Gastrocnemius medialis (tissue), 4 donors: ENCODE results near the gene CTNNBIP1. TPM values are rescaled to one million over a fixed set of nuclear protein-coding genes. Genes with fewer than 3 reads are reported as not detected.

ENCODE experiments used
- ATAC-seq, 2 donors: fragments of 150-250 bp; one replicate each; pipeline ENCODE4 v1.9.1; 2016
- DNase-seq, 2 donors: peaks; one replicate each; pipeline ENCODE4 v3.0.0-alpha.2; 2019
- H3K27ac ChIP-seq, 4 donors: fragments of 200-600 bp; sonication (generic); 1 replicate in 1 of 4; 2 replicates in 3 of 4; pipeline ENCODE4 v1.5.1; 2016 to 2018; ENCODE audit warnings: mild to moderate bottlenecking in 2 of 4, moderate library complexity in 1 of 4
- H3K27me3 ChIP-seq, 3 donors: fragments of 200-600 bp; sonication (generic) in 2 of 3; 1 replicate in 1 of 3; 2 replicates in 2 of 3; pipeline versions ENCODE4 v1.5.1 to v1.6.0; 2016 to 2019; ENCODE audit warnings: mild to moderate bottlenecking in 1 of 3, moderate library complexity in 1 of 3
- H3K36me3 ChIP-seq, 2 donors: fragments of 200-600 bp; sonication (generic) in 1 of 2; one replicate each; pipeline ENCODE4 v1.5.1; 2017 to 2018
- H3K4me1 ChIP-seq, 2 donors: fragments of 200-600 bp; sonication (generic) in 1 of 2; one replicate each; pipeline ENCODE4 v1.5.1; 2016 to 2017; ENCODE audit warnings: mild to moderate bottlenecking in 2 of 2
- H3K4me3 ChIP-seq, 4 donors: fragments of 200-600 bp; sonication (generic) in 3 of 4; 1 replicate in 1 of 4; 2 replicates in 3 of 4; pipeline ENCODE4 v1.5.1; 2016 to 2019; ENCODE audit warnings: mild to moderate bottlenecking in 2 of 4
- H3K9me3 ChIP-seq, 3 donors: fragments of 200-600 bp; sonication (generic) in 2 of 3; 1 replicate in 1 of 3; 2 replicates in 2 of 3; pipeline ENCODE4 v1.5.1; 2016 to 2019
- CTCF ChIP-seq, 5 experiments: fragments of 450-650 bp in 3 of 5; fragments of 200-600 bp in 2 of 5; sonication (generic) in 2 of 5; IDR thresholded peaks in 4 of 5; conservative IDR thresholded peaks in 1 of 5; 1 replicate in 4 of 5; 2 replicates in 1 of 5; pipeline ENCODE4 v1.5.1; 2016 to 2019; ENCODE audit warnings: antibody characterized with exemption in 5 of 5, mild to moderate bottlenecking in 3 of 5, moderate library complexity in 3 of 5
- POLR2A ChIP-seq, 2 donors: fragments of 450-650 bp; IDR thresholded peaks; one replicate each; pipeline ENCODE4 v1.6.1; 2017; ENCODE audit warnings: antibody characterized with exemption in 2 of 2, mild to moderate bottlenecking in 2 of 2, moderate library complexity in 2 of 2
- in situ Hi-C, 4 donors: fragments of 200-750 bp; cut with MboI; loops; one replicate each; pipeline versions ENCODE4 v1.15.0 to v1.8.0; 2017; ENCODE audit warnings: low sequenced_read_pairs in 4 of 4
- intact Hi-C: fragments of 100-400 bp; cut with DNase I; formaldehyde crosslinking; loops from one replicate; pipeline ENCODE4 v1.15.1; 2023; ENCODE audit warnings: low total_unique reads
- total RNA-seq, 4 donors: library from RNA; depleted of rRNA; stranded (reverse); fragments of >200 nt; gene quantifications; one replicate each; pipeline versions ENCODE4 v1.1.0 to v1.2.3, GENCODE V29; 2016

Gene CTNNBIP1
- total RNA-seq, 4 donors from 2014 or later, result 10.3 to 13.2 (median 10.4) TPM

- H3K36me3 ChIP-seq, result no peaks in the 10 kb centered on the region
- peak overlapping the region in 2 of 4 donors; percentile 19 to 21 for H3K27ac ChIP-seq
- no peaks in the 10 kb centered on the region for H3K9me3 ChIP-seq
- TF ChIP-seq POLR2A (IDR thresholded peaks at IDR 0.05) (no peak), CTCF (IDR thresholded peaks at IDR 0.05 in 4 of 5, conservative IDR thresholded peaks at IDR 0.05 in 1 of 5) (no peak)
- intact Hi-C loops, result no loop called here
- DNase-seq (no peak), ATAC-seq (no peak)
- H3K27me3 ChIP-seq, result no peaks in the 10 kb centered on the region
- H3K4me3 ChIP-seq, result no peak overlapping the region
- H3K4me1 ChIP-seq, result peaks cover 3 to 8% of the 10 kb centered on the region in 2 donors
- in situ Hi-C loops, result no loop called here
These were observed 26.3 kb downstream of the CTNNBIP1 start for GRCh38 chr1:9883585-9884449.

GRCh38 chr1:9882945-9883303 lies 27.1 kb downstream of the CTNNBIP1 start:
- in situ Hi-C loops, result no loop called here
- ATAC-seq, result no peak
- intact Hi-C loops, result no loop called here
- Histone ChIP-seq H3K9me3 (no peaks in the 10 kb centered on the region), H3K4me3 (no peak overlapping the region), H3K27me3 (no peaks in the 10 kb centered on the region), H3K27ac (no peak overlapping the region), H3K4me1 (peaks cover 3 to 8% of the 10 kb centered on the region in 2 donors), H3K36me3 (no peaks in the 10 kb centered on the region)
- no peak for DNase-seq
- TF ChIP-seq CTCF (IDR thresholded peaks at IDR 0.05 in 4 of 5, conservative IDR thresholded peaks at IDR 0.05 in 1 of 5) (no peak), POLR2A (IDR thresholded peaks at IDR 0.05) (no peak)

- Histone ChIP-seq H3K4me1 (peaks cover 3 to 8% of the 10 kb centered on the region in 2 donors), H3K4me3 (no peak overlapping the region), H3K27me3 (no peaks in the 10 kb centered on the region), H3K36me3 (no peaks in the 10 kb centered on the region), H3K9me3 (no peaks in the 10 kb centered on the region), H3K27ac (peak overlapping the region in 2 of 4 donors; percentile 12 to 31)
- in situ Hi-C loops (no loop called here), intact Hi-C loops (no loop called here)
- ATAC-seq (no peak), DNase-seq (no peak)
- no peak for TF ChIP-seq POLR2A (IDR thresholded peaks at IDR 0.05)
- TF ChIP-seq CTCF (IDR thresholded peaks at IDR 0.05 in 4 of 5, conservative IDR thresholded peaks at IDR 0.05 in 1 of 5), result no peak
These were observed 27.6 kb downstream of the CTNNBIP1 start for GRCh38 chr1:9882296-9882944.

GRCh38 chr1:9881838-9882249 lies 28.2 kb downstream of the CTNNBIP1 start:
- H3K27me3 ChIP-seq, result no peaks in the 10 kb centered on the region
- ATAC-seq (no peak), DNase-seq (no peak)
- in situ Hi-C loops, result no loop called here
- H3K4me3 ChIP-seq, result no peak overlapping the region
- TF ChIP-seq POLR2A (IDR thresholded peaks at IDR 0.05) (no peak), CTCF (IDR thresholded peaks at IDR 0.05 in 4 of 5, conservative IDR thresholded peaks at IDR 0.05 in 1 of 5) (no peak)
- H3K27ac ChIP-seq, result peak overlapping the region in 1 of 4 donors; percentile 31
- intact Hi-C loops, result no loop called here
- no peaks in the 10 kb centered on the region for H3K36me3 ChIP-seq
- no peaks in the 10 kb centered on the region for H3K9me3 ChIP-seq
- H3K4me1 ChIP-seq, result peaks cover 3 to 8% of the 10 kb centered on the region in 2 donors
